ENCODE measurements around the gene CFL2. TPM values are rescaled to one million over a fixed set of nuclear protein-coding genes. Genes with fewer than 3 reads are reported as not detected.

CFL2 gene
- total RNA-seq (2022; extraction: Qiagen RNA extraction; ENCODE audit: low read depth), result 77.4 to 119 TPM (median 107 TPM) in 5 replicates

GRCh38 chr14:34714320-34715126 is at the start of gene CFL2:
CFL2 (minus strand) TSS chr14:34714593; CDS start chr14:34714540, 53 bp downstream.

Other genes starting within 250 kb of the CFL2 start
- gene EAPP, start 174.9 kb downstream of the CFL2 start, total RNA-seq (2022; extraction: Qiagen RNA extraction; ENCODE audit: low read depth), result 30.1 to 57.2 TPM (median 38.5 TPM) in 5 replicates
- 60.4 to 87.9 TPM (median 75.2 TPM) in 5 replicates for gene SNX6, start 84.4 kb downstream of the CFL2 start, total RNA-seq (2022; extraction: Qiagen RNA extraction; ENCODE audit: low read depth)
- gene BAZ1A, start 160.8 kb upstream of the CFL2 start, total RNA-seq (2022; extraction: Qiagen RNA extraction; ENCODE audit: low read depth), result 21.2 to 41.5 TPM (median 29.5 TPM) in 5 replicates

Measured in A549 treated with ZK216348 at 1 μM for 4 hours (cell line).